PC-3 (cell line): ENCODE measurements around the gene DQX1.

Experiments
- EZH2phosphoT487 ChIP-seq: fragments of 300-600 bp; sonication (generic); IDR thresholded peaks from 2 replicates; pipeline ENCODE4 v1.6.1; 2018; ENCODE audit warnings: mild to moderate bottlenecking, antibody characterized with exemption, low read length, borderline replicate concordance
- TF ChIP-seq, protein P1 (sequence below): fragments of 300-600 bp; sonication (generic); conservative IDR thresholded peaks from 2 replicates; pipeline ENCODE4 v1.5.1; 2017; ENCODE audit warnings: antibody characterized with exemption, low read depth, mild to moderate bottlenecking, low read length

DNA sequence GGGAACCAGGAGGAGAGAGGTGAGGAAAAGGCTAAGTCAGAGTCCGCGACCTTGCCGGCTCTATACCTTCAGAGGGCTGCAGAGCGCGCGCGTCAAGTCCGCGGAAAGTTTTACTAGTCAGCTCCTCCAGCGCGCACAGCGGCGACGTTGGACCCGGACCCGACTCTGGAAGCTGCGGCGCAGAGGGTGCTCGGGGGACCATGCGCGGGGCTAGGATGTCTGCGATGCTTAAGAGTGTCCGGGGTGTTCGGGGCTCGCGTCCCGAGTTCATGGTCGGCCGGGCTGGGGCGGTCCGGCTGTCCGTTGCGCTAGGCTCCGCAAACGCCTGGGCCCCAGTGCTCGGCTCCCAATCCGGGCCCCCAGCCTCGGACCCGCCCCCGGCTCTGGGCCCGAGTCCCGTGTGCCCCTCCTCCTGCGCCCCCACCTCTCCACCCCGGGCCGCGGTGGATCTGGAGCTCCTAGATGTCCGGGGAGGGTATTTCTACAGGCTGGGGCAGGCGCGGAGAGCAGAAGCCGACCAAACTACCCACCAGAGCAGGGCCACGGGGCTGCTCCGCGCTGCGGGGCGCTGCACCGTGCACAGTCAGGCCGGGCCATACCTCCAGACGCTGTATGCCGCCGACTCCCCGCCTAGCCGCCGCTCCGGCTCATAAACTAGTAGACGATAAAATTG lies 26.6 kb downstream of the DQX1 start, which contains the start of gene LBX2:
- TF ChIP-seq, protein P1, sequence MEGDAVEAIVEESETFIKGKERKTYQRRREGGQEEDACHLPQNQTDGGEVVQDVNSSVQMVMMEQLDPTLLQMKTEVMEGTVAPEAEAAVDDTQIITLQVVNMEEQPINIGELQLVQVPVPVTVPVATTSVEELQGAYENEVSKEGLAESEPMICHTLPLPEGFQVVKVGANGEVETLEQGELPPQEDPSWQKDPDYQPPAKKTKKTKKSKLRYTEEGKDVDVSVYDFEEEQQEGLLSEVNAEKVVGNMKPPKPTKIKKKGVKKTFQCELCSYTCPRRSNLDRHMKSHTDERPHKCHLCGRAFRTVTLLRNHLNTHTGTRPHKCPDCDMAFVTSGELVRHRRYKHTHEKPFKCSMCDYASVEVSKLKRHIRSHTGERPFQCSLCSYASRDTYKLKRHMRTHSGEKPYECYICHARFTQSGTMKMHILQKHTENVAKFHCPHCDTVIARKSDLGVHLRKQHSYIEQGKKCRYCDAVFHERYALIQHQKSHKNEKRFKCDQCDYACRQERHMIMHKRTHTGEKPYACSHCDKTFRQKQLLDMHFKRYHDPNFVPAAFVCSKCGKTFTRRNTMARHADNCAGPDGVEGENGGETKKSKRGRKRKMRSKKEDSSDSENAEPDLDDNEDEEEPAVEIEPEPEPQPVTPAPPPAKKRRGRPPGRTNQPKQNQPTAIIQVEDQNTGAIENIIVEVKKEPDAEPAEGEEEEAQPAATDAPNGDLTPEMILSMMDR = no peak
- TF ChIP-seq EZH2phosphoT487 = no peak
